HFFc6 (cell line): Measurements from ENCODE around the gene PRDM11. TPM values are rescaled to one million over a fixed set of nuclear protein-coding genes. Genes with fewer than 3 reads are reported as not detected.

Experiments
- DNase-seq: peaks from one replicate; pipeline ENCODE4 v3.0.0-alpha.2; 2018
- H3K27ac Mint-ChIP-seq: 2 replicates; pipeline ENCODE4 v1.8.0; 2020; ENCODE audit warnings: mild to moderate bottlenecking, mixed read lengths
- H3K27me3 Mint-ChIP-seq: 2 replicates; pipeline ENCODE4 v1.8.0; 2021; ENCODE audit warnings: mild to moderate bottlenecking, moderate library complexity, mixed read lengths; ENCODE audit not compliant: insufficient read depth
- H3K36me3 Mint-ChIP-seq: 2 replicates; pipeline ENCODE4 v1.8.0; 2021; ENCODE audit warnings: low read depth, mixed read lengths
- H3K4me1 Mint-ChIP-seq: 2 replicates; pipeline ENCODE4 v1.8.0; 2020; ENCODE audit warnings: low read depth, mixed read lengths
- H3K4me3 Mint-ChIP-seq: 2 replicates; pipeline ENCODE4 v1.8.0; 2020; ENCODE audit warnings: mild to moderate bottlenecking, moderate library complexity, mixed read lengths
- H3K9me3 Mint-ChIP-seq: 2 replicates; pipeline ENCODE4 v1.8.0; 2020; ENCODE audit warnings: mild to moderate bottlenecking, mixed read lengths
- total RNA-seq, 6 experiments: library from RNA; stranded (reverse); fragmentation: NEBNext Ultra II Directional; extraction: Animal tissue kit (Norgen Biotek cat#: 25700); gene quantifications; 2 replicates in 1 of 6; 3 replicates in 5 of 6; pipeline ENCODE4 v1.2.3, GENCODE V29; 2021
- TF ChIP-seq, protein P1 (sequence below): fragments of 200-600 bp; sonication (generic); IDR thresholded peaks from 2 replicates; pipeline ENCODE4 v1.5.0; 2021; ENCODE audit warnings: antibody characterized with exemption, mild to moderate bottlenecking

Gene PRDM11
- total RNA-seq, 6 experiments from 2014 or later: 2.0 to 5.6 (median 2.7) TPM

DNA sequence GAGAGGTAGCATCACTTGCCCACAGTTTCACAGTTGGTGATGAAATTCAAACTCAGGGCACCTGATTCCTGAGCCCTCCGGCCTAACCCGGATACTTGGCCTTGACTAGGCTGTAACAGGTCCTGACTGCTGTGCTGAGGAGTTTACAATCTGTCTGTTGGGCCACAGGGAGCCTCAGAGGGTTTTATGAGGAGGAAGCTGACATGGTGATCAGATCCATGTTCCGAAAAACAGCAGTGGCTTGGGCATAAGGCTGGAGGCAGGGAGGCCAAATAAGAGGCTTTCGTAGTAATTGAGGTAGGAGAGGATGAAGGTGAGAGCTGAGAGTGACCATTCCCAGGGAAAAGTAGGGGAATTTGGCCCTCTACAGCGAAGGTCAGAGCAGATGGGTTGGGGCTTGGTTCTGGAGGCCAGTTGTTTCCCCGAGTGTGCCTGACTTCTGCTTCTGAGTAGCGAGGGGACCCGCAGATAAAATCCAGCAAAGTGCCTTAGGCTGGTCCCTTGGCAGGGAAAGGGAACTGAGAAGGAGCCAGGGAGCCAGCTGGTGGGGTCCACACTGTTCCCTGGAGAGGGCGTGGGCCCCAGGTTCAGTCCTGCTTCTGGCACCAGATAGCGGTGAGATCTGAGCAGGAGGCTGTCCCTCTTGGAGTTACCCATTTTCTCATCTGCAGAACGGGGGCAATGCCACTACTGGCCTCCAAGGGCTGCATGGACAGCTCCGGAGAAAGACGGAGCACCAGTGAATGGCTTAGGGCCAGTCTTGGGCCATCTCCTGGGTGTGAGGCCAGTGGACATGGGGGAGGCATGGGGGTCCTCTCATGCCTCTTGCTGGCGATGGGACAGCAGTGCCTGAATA lies 6.5 kb downstream of the PRDM11 start:
- Mint-ChIP-seq H3K4me3 (no peak overlapping the region), H3K4me1 (peaks cover under 1% of the 10 kb centered on the region; the same call in 1 of the 2 replicates), H3K27ac (no peak overlapping the region), H3K36me3 (no peaks in the 10 kb centered on the region), H3K27me3 (peaks cover 16% of the 10 kb centered on the region), H3K9me3 (no peaks in the 10 kb centered on the region)
- DNase-seq: no peak
- TF ChIP-seq, protein P1, sequence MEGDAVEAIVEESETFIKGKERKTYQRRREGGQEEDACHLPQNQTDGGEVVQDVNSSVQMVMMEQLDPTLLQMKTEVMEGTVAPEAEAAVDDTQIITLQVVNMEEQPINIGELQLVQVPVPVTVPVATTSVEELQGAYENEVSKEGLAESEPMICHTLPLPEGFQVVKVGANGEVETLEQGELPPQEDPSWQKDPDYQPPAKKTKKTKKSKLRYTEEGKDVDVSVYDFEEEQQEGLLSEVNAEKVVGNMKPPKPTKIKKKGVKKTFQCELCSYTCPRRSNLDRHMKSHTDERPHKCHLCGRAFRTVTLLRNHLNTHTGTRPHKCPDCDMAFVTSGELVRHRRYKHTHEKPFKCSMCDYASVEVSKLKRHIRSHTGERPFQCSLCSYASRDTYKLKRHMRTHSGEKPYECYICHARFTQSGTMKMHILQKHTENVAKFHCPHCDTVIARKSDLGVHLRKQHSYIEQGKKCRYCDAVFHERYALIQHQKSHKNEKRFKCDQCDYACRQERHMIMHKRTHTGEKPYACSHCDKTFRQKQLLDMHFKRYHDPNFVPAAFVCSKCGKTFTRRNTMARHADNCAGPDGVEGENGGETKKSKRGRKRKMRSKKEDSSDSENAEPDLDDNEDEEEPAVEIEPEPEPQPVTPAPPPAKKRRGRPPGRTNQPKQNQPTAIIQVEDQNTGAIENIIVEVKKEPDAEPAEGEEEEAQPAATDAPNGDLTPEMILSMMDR: no peak

DNA sequence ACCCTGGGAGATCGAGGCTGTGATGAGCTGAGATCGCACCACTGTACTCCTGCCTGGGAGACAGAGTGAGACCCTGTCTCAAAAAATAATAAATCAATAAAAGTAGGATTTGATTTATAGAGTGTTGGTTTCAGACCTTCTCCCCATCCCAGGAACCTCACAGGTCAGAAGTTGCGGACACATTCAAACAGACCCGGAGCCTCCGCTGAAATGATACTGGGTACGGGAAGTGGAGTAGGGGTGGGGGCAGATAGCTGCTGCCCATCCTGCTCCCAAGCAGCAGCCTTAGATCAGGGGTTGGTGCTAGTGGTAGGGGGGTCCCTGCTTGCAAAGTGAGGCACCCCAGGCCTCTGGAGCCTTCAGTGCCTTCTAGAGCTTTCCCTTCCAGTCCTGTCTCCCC lies 7.8 kb downstream of the PRDM11 start:
- TF ChIP-seq, protein P1: no peak
- no peaks in the 10 kb centered on the region for H3K4me1 Mint-ChIP-seq
- DNase-seq: no peak
- no peak overlapping the region for H3K27ac Mint-ChIP-seq
- no peak overlapping the region for H3K4me3 Mint-ChIP-seq
- H3K27me3 Mint-ChIP-seq: peaks cover 19% of the 10 kb centered on the region
- H3K9me3 Mint-ChIP-seq: no peaks in the 10 kb centered on the region
- no peaks in the 10 kb centered on the region for H3K36me3 Mint-ChIP-seq

DNA sequence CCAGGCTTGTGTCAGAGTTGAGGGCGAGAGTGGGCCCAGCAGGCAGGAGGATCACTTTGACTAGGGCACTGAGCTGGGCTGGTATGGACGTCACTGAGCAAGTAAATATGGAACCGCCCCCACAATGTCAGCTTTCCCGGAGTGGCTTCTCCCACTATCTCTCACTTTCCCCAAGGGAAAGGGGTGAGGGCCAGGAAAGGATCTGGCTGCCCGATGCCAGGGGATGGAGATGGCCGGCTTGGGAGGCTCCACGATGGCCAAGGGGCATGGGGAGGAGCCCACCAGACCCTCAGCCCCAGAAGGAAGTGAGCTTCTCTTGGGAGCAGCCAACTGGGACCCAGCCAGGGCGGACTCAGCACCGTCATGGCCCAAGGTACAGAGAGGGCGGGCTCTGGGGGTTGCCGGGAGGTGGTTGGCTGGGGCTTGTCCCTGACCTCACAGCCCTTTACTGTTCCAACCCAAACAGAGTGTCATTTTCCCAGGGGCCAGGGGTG lies 8.7 kb downstream of the PRDM11 start:
- Mint-ChIP-seq H3K4me1 (no peaks in the 10 kb centered on the region), H3K9me3 (no peaks in the 10 kb centered on the region), H3K4me3 (no peak overlapping the region), H3K36me3 (no peaks in the 10 kb centered on the region), H3K27me3 (peaks cover 19% of the 10 kb centered on the region), H3K27ac (no peak overlapping the region)
- DNase-seq: no peak
- TF ChIP-seq, protein P1: no peak

DNA sequence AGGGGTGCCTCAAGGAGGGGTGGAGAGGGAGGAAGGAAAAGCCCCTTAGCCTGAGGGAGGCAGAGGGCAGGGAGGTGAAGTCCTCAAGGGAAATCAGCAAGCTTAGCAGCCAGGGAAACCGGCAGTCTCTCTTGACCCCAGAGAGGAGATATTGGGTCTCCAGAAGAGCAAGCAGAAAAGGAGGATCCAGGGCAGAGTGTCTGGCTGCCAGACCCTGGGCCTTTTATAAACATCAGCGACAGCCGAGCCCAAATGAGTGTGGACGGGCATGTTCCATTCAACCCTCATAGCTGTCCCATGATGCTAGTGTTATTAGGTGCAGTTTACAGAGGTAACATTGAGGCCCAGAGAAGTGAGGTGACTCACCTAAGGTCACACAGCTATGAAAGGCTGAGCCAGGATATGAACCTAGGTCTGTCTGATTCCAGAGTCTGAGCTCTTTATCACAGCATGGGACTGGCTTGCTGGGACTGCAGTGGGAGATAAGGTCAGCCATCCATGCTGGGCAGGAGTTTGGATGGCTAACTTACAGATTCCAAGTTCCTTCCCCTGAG lies 9.3 kb downstream of the PRDM11 start:
- Mint-ChIP-seq H3K4me3 (no peak overlapping the region), H3K27me3 (peaks cover 20% of the 10 kb centered on the region), H3K9me3 (no peaks in the 10 kb centered on the region), H3K27ac (no peak overlapping the region), H3K4me1 (no peaks in the 10 kb centered on the region), H3K36me3 (no peaks in the 10 kb centered on the region)
- no peak for DNase-seq
- TF ChIP-seq, protein P1: no peak

DNA sequence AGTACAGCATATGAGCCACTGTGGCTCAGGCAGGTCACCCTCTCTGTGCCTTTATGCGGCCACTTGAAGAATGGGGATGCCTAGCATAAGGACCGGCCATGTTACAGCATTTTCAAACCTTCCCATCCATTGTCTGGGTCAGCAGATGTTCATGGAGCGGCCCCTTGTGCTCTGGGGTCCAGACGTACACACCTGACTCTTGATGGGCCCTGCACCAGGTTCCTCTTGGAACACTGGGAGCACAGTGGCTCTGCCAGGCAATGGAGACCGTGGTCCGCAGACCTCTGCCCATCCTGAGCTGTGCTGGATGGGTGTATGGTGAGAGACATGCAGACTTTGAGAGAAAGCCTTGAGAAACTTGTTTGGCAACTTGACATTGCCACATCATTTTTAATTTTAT lies 9.8 kb downstream of the PRDM11 start:
- Mint-ChIP-seq H3K36me3 (no peaks in the 10 kb centered on the region), H3K4me1 (no peaks in the 10 kb centered on the region), H3K27ac (no peak overlapping the region), H3K4me3 (no peak overlapping the region), H3K9me3 (no peaks in the 10 kb centered on the region), H3K27me3 (peaks cover 23% of the 10 kb centered on the region)
- TF ChIP-seq, protein P1: no peak
- no peak for DNase-seq
